ENCODE data around the gene ASPHD2.

The ASPHD2 gene

DNA sequence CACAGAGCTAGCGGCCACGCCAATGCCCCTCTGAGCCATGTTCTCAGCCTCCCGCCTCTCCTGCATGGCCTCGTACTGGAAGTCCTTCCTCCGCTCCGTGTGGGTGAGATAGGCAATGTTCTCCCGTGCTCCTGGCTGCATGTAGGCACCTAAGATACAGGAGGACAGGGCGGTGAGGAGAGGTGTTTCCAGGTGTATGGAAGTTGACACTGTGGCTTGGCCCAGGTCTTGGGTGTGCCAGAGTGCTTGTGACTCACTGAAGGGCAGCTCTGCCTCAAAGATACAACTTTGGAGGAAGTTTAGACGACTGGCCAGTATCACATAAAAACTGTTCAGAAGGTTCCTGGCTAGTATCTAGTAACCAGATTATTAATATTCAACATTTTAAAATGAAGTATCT, 63.2 kb downstream of the ASPHD2 start:
- TF ChIP-seq, protein P1, sequence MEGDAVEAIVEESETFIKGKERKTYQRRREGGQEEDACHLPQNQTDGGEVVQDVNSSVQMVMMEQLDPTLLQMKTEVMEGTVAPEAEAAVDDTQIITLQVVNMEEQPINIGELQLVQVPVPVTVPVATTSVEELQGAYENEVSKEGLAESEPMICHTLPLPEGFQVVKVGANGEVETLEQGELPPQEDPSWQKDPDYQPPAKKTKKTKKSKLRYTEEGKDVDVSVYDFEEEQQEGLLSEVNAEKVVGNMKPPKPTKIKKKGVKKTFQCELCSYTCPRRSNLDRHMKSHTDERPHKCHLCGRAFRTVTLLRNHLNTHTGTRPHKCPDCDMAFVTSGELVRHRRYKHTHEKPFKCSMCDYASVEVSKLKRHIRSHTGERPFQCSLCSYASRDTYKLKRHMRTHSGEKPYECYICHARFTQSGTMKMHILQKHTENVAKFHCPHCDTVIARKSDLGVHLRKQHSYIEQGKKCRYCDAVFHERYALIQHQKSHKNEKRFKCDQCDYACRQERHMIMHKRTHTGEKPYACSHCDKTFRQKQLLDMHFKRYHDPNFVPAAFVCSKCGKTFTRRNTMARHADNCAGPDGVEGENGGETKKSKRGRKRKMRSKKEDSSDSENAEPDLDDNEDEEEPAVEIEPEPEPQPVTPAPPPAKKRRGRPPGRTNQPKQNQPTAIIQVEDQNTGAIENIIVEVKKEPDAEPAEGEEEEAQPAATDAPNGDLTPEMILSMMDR (conservative IDR thresholded peaks at IDR 0.05; ENCODE audit: control insufficient read depth, insufficient read depth, low read depth, low read length) = no peak
- no peak for DNase-seq (ENCODE audit: low read depth)
- no peak overlapping the region for H3K4me3 ChIP-seq (ENCODE audit: control insufficient read depth, low read depth, low read length)

DNA sequence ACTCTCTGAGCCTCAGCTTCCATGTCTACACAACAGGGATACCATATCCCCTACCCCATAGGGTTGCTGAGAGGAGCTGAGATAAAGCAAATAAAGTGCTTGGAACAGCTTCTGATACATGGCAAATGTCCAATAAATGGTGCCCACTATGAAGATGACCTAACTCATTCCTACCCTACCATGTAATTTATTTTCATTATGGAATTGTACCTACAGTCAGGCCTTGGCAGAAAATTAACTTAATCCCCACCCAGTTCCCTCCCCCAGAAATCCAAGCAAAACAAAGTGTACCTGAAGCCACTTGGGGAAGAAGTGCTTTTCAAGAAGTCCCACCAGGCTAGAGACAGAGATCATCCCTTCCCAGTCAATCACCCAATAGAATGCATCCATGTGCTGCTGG, 65.4 kb downstream of the ASPHD2 start:
- TF ChIP-seq, protein P1 (conservative IDR thresholded peaks at IDR 0.05; ENCODE audit: control insufficient read depth, insufficient read depth, low read depth, low read length) = no peak
- no peak for DNase-seq (ENCODE audit: low read depth)
- H3K4me3 ChIP-seq (ENCODE audit: control insufficient read depth, low read depth, low read length) = no peak overlapping the region
